ENCODE results near the gene WWTR1. TPM values are rescaled to one million over a fixed set of nuclear protein-coding genes. Genes with fewer than 3 reads are reported as not detected.

WWTR1 gene
- total and polyA plus RNA-seq, 2 of the 8 experiments (the other 6 are each of a cell fraction or from before 2014, with no cell fraction given) = 15.7 to 18.6 TPM

DNA sequence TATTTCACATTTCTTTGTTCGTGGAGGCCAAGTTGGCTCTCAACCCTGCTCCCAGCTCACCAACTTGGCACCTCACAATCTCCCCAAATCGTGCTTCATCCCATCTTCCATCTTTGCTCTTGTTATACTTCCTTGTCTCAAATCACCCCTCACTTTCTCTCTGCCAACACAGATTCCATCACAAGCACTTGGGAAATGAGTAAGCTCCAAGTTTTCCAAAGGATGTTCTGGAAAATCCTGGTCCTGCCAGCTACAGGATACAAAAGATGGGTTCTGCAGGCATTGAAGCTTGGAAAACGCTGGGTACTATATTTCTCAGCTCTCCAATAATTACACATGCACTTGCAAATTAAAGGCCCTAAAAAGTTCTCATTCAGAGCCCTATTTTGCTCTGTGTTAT lies 187.4 kb downstream of the WWTR1 start (continued):
- TF ChIP-seq, protein P1, sequence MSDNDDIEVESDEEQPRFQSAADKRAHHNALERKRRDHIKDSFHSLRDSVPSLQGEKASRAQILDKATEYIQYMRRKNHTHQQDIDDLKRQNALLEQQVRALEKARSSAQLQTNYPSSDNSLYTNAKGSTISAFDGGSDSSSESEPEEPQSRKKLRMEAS (IDR thresholded peaks at IDR 0.05) = no peak
- TF ChIP-seq ZNF274 (IDR thresholded peaks at IDR 0.05; ENCODE audit: borderline replicate concordance, extremely low read depth, low read length) = no peak
